ENCODE data around the gene ATCAY.
A peak's percentile ranks its signal among the peaks of the same experiment; 100 is the strongest.

Gene ATCAY

GRCh38 chr19:3880471-3881271, at the start of gene ATCAY:
Gene ATCAY, plus strand, starts transcription at chr19:3880685. Its CDS starts 5,083 bp downstream, at chr19:3885768.
- DNase-seq, result no peak

DNA sequence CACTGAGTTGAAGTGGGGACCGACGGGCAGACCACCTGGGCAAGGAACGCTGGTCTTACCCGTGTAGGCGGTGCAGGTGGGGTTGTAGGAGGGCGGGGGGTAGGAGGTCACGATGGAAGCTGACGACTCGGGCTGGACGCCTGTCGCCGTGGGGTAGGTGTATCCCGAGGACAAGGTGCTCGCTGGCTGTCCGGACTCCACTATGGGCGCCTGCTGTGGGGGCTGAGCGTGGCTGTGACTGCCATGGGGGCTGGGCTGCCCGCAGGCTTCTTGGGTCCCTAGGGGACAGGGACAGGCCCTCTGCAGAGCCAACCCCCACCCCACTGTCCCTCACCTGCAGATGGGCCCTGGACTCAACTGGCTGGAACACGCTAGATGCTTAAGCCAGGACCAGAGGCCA, 48.9 kb upstream of the ATCAY start:
- DNase-seq, result no peak

DNA sequence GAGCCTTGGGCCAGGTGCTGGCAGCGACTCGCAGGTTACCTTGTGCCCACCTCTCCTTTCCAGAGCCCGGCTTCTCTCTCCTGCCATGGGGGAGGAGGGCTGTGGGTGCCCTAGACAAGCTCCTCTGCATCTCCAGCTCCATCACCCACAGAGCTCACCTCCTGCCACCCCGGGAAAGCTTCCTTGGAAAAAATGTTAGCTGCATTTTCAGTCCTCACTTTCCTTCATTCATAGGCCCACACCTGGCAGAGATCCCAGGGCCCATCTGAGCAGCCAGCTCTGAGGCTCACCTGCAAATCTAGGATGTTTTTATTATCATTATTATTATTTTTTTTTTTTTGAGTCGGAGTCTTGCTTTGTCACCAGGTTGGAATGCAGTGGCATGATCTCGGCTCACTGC, 48.5 kb upstream of the ATCAY start:
- DNase-seq, result no peak

DNA sequence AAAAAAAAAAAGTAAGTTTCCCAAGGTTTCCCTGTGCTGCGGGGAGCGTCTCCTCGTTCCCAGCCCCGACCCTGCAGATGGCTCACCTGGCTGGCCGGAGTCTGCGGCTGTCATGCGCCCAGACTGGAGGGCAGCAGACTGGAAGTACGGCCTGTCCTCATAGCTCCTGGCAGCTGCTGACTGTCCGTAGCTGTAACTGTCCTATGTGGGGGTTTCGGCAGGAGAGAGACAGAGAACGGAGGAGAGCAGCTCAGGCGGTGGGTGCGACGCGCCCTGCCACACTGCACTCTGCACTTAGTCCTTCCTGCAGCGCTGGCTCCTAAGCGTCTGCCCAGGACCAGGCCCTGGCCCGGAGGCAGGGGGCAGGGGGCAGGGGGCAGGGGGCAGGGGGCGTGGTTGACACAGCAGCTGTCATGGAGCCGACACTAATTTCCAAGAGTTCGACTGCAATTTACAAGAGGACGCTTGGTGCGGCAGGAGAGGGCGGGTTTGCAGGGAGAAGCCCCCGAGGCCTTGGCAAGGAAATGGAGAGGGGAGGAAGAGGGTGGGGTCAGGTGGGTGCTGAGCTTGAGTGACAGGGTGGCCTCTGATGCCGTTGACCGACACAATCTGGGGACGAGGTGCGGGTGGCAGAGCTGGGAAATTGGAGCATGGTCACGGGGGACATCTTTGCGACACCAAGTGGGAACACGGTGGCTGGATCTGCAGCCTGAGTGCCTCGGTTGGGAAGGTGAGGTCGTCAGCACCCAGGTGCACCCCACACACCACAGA, 46.7 kb upstream of the ATCAY start:
- DNase-seq, result no peak

- no peak for DNase-seq
Measured at GRCh38 chr19:3834349-3835054, 46.0 kb upstream of the ATCAY start.

GRCh38 chr19:3835055-3835435, 45.4 kb upstream of the ATCAY start:
- no peak for DNase-seq

DNA sequence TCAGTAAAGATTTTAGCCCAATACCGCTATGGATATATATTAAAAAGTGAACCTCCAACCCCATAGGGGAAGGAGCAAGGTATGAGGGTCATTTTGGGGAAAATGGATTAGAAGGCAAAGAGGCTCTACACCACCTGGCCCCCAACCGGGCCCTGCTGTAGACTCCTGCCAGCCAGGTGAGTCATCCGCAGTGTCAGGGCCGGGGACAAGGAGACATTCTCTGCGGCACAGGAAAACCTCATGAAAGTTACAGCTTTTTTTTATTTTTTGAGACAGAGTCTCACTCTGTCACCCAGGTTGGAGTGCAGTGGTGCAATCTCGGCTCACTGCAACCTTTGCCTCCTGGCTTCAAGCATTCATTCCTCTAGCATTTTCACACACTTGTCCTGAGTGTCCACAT, 43.6 kb upstream of the ATCAY start:
- no peak for DNase-seq

- DNase-seq, result no peak
Measured at GRCh38 chr19:3837332-3837731, 43.2 kb upstream of the ATCAY start.

- no peak for DNase-seq
Measured at GRCh38 chr19:3837922-3838321, 42.6 kb upstream of the ATCAY start.

GRCh38 chr19:3838661-3839060, 41.8 kb upstream of the ATCAY start:
- no peak for DNase-seq

DNA sequence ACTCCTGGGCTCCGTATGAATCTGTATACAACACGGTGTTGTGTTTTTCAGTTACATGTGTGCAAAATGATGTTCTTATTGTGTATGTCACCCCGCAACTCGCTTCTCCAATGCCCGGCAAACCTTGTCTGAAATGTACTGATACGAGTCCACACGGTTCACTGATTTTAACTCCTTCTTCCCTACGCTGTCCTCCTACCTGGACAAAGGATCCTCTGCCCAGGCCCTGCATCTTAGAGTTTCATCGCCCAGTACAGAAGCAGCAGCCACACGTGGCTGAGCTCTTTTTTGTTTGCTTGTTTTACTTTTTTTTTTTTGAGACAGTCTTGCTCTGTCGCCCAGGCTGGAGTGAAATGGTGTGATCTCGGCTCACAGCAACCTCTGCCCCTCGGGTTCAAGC, 40.5 kb upstream of the ATCAY start:
- DNase-seq, result no peak

- no peak for DNase-seq
Measured at GRCh38 chr19:3840804-3841203, 39.7 kb upstream of the ATCAY start.

DNA sequence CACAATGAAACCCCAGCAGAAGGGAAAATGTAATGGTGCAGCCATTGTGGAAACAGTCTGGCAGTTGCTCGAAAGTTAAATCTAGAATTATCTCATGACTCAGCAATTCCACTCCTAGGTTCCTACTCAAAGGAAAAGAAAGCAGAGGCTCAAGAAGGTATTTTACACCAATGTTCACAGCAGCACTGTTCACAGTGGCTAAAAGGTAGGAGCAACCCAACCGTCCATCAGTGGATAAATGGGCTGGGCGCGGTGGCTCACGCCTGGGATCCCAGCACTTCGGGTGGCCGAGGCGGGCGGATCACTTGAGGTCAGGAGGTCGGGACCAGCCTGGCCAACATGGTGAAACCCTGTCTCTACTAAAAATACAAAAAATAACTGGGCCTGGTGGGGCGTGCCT, 37.5 kb upstream of the ATCAY start:
- DNase-seq, result no peak

DNA sequence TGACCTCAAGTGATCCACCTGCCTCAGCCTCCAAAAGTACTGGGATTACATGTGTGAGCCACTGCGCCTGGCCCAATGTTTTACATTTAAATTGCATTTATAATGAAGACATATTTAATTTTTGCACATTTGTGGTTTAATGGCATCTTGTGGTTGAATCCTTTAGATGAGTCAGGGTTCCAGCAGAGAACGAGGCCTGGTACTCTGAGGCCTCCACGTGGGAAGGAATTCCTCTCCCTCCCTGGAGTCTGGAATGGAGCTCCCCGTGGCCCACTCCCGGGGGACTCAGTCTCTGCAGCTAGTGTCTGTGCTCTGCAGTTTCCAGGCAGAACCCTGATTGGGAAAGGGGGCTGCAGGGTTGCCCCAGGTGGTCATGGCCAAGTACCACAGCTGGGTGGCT, 35.9 kb upstream of the ATCAY start:
- no peak for DNase-seq

GRCh38 chr19:3849092-3849491, 31.4 kb upstream of the ATCAY start:
- DNase-seq, result peak; percentile 29 to 61

GRCh38 chr19:3849787-3850186, 30.7 kb upstream of the ATCAY start:
- DNase-seq, result no peak

DNA sequence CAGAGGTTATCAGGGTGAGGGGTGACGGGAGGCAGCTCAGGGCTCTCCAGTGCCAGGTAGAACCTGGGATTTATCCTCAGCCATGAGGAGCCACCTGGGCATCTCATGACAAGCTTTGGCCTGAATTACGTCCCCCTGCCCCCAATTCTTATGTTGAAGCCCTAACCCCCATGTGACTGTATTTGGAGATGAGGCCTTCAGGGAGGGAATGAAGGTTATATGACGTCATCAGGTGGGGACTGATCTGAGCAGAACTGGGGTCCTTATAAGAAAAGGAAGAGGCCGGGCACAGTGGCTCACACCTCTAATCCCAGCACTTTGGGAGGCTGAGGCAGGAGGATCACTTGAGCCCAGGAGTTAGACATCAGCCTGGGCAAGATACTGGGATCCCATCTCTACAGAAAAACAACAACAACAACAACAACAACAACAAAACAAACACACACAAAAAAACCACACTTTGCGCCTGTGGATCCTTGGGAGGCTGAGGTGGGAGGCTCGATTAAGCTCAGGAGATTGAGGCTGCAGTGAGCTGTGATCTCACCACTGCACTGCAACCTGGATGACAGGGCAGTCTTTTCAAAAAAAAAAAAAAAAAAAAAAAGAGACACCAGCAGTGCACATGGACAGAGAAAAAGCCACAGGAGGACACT, 30.0 kb upstream of the ATCAY start:
- no peak for DNase-seq

DNA sequence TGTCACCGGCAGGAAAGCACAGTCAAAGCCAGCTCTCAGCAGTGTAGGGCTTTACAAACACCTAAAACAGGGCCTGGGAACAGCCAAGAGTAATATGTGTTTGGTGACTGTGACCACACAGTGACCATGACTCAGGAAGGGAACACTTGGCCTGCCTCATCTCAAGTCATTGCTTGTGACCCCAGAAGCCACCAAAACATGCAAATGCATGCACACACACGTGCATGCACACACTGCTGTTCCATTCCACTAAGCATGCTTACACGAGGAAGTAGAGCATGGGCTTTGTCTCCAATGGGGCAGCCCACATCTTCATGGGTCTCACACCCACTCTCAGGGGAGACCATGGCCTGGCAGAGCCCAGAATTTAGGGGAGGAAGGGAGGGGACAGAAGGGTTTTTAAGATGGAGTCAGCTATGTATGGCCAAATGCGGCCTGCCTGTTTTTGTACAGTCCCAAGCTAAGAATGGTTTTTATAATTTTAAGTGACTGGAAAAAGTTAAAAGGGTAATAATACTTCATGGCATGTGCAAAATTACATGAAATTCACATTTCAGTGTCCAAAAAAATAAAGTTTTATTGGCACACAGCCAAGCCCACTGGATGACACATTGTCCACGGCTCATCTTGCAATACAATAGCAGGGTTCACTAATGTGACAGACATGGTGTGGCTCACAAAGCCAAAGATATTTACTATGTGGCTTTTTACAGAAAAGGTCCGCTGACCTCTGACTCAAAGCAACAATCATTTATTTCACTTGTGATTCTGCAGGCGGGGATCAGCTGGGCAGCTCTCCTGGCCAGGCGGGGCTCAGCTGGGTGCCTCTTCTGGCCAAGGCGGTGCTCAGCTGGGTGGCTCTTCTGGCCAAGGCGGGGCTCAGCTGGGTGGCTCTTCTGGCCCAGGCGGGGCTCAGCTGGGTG, 29.0 kb upstream of the ATCAY start:
- no peak for DNase-seq

- no peak for DNase-seq
Measured at GRCh38 chr19:3852177-3852511, 28.3 kb upstream of the ATCAY start.

DNA sequence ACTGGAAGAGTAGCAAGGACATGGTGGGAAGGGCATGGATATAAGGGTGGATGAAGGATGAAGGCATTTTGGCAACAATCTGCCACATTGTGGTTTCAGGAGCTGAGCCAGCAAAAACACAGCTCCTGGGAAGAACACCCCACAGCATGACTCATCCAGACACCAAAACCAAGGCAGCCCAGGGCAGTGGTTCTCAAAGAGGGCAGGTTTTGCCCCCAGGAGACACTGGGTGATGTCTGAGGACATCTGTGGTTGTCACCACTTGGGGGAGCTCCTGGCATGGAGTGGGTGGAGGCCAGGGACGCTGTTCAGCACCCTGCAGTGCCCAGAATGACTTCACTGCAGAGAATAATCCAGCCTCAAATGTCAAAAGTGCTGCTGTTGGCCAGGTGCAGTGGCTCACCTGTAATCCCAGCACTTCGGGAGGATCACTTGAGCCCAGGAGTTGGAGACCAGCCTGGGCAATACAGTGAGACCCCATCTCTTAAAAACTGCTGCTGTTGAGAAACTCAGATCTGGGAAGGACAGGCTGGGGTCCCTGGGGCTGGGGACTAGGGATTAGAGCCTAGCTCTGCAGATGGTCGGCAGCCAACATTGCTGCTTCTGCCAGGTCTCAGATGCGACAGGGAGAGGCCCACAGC, 27.8 kb upstream of the ATCAY start:
- peak in 1 of 2 donors; percentile 22 for DNase-seq

DNA sequence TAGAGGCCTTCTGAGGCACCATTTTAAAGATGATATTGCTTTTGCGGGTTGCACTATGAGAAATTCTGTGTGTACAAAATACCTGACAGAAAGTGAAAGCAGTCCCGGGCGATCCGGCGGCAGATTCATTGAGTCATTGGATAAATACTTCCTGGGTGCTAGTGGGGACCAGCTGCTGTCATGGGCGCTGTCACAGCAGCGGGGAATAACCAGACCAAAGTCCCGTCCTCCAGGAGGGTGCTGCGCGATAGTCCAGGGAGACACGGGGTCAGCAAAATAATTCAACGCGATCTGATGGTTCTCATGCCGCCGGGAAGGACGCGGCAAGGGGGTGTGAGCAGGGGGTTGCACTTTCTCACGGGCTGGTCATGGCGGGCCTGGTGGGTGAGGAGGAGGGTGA, 25.2 kb upstream of the ATCAY start:
- no peak for DNase-seq

All from stimulated activated CD4-positive, alpha-beta T cell treated with anti-CD3 and anti-CD28 coated beads, Interleukin-2, amount 100 ng/mL, for 24 hours (primary cell).